Mesenchymal stem cell (in vitro differentiated cells and primary cell): ENCODE data around the gene CHST15.

Experiments used
- DNase-seq: peaks from one replicate; pipeline ENCODE4 v3.0.0-alpha.2; 2013
- H2AFZ ChIP-seq: one replicate; pipeline ENCODE4 v1.6.1; 2013; ENCODE audit warnings: low read depth, mild to moderate bottlenecking, control low read depth, inconsistent platforms, low read length, moderate library complexity
- H2AK5ac ChIP-seq: 2 replicates; pipeline ENCODE4 v1.6.1; 2013; ENCODE audit warnings: low read length, moderate library complexity, mild to moderate bottlenecking, inconsistent platforms; ENCODE audit not compliant: severe bottlenecking
- H2BK120ac ChIP-seq: one replicate; pipeline ENCODE4 v1.6.1; 2013; ENCODE audit warnings: low read depth, mild to moderate bottlenecking, inconsistent platforms, low read length, moderate library complexity
- H2BK12ac ChIP-seq, 2 experiments: one replicate each; pipeline ENCODE4 v1.6.1; 2013; ENCODE audit warnings: inconsistent platforms in 2 of 2, low read length in 2 of 2, mild to moderate bottlenecking in 2 of 2, moderate library complexity in 2 of 2, control low read depth in 1 of 2
- H2BK15ac ChIP-seq: one replicate; pipeline ENCODE4 v1.6.1; 2013; ENCODE audit warnings: mild to moderate bottlenecking, low read depth, inconsistent platforms; ENCODE audit not compliant: poor library complexity, severe bottlenecking
- H2BK5ac ChIP-seq: 2 replicates; pipeline ENCODE4 v1.6.1; 2013; ENCODE audit warnings: low read depth, mild to moderate bottlenecking, low read length, control low read depth, inconsistent platforms; ENCODE audit not compliant: poor library complexity, severe bottlenecking
- H3K14ac ChIP-seq, 2 experiments: one replicate each; pipeline ENCODE4 v1.6.1; 2013; ENCODE audit warnings: inconsistent platforms in 2 of 2, low read length in 2 of 2, control low read depth in 1 of 2, mild to moderate bottlenecking in 1 of 2, moderate library complexity in 1 of 2
- H3K18ac ChIP-seq, 2 experiments: one replicate each; pipeline ENCODE4 v1.6.1; 2013; ENCODE audit warnings: inconsistent platforms in 2 of 2, low read length in 2 of 2, control low read depth in 1 of 2, low read depth in 1 of 2, mild to moderate bottlenecking in 1 of 2
- H3K23ac ChIP-seq, 2 experiments: one replicate each; pipeline ENCODE4 v1.6.1; 2013; ENCODE audit warnings: inconsistent platforms in 2 of 2, low read length in 2 of 2, mild to moderate bottlenecking in 2 of 2, moderate library complexity in 2 of 2, control low read depth in 1 of 2
- H3K27ac ChIP-seq: 2 replicates; pipeline ENCODE4 v1.5.1; 2013; ENCODE audit warnings: mild to moderate bottlenecking, moderate library complexity, low read length, control low read depth, inconsistent platforms; ENCODE audit not compliant: poor library complexity, severe bottlenecking
- H3K27me3 ChIP-seq, 2 experiments: 2 replicates each; pipeline versions ENCODE4 v1.6.1 to v1.7.0; 2013; ENCODE audit warnings: low read length in 2 of 2, mild to moderate bottlenecking in 2 of 2, moderate library complexity in 2 of 2, control low read depth in 1 of 2, inconsistent platforms in 1 of 2; ENCODE audit not compliant: control insufficient read depth in 1 of 2, insufficient read depth in 1 of 2
- H3K36me3 ChIP-seq, 2 experiments: 2 replicates each; pipeline versions ENCODE4 v1.6.1 to v1.7.0; 2013; ENCODE audit warnings: low read length in 2 of 2, control low read depth in 1 of 2, inconsistent platforms in 1 of 2, low read depth in 1 of 2, mild to moderate bottlenecking in 1 of 2; ENCODE audit not compliant: insufficient read depth in 2 of 2, control insufficient read depth in 1 of 2
- H3K4ac ChIP-seq, 2 experiments: one replicate each; pipeline ENCODE4 v1.6.1; 2013; ENCODE audit warnings: inconsistent platforms in 2 of 2, low read length in 2 of 2, mild to moderate bottlenecking in 2 of 2, moderate library complexity in 2 of 2, control low read depth in 1 of 2, low read depth in 1 of 2
- H3K4me1 ChIP-seq: 2 replicates; pipeline ENCODE4 v1.6.1; 2013; ENCODE audit warnings: low read depth, low read length, control low read depth; ENCODE audit not compliant: control insufficient read depth, insufficient read depth
- H3K4me2 ChIP-seq: 2 replicates; pipeline ENCODE4 v1.6.1; 2013; ENCODE audit warnings: low read length, mild to moderate bottlenecking, inconsistent platforms; ENCODE audit not compliant: poor library complexity, severe bottlenecking
- H3K4me3 ChIP-seq, 2 experiments: 2 replicates each; pipeline versions ENCODE4 v1.5.1 to v1.7.0; 2013; ENCODE audit warnings: low read length in 2 of 2, mild to moderate bottlenecking in 2 of 2, control low read depth in 1 of 2, low read depth in 1 of 2; ENCODE audit not compliant: insufficient read depth in 1 of 2
- H3K79me1 ChIP-seq: replicated peaks from 2 replicates; pipeline ENCODE4 v1.6.1; 2013; ENCODE audit warnings: mild to moderate bottlenecking, control low read depth, low read length, inconsistent platforms; ENCODE audit not compliant: poor library complexity, severe bottlenecking
- H3K9ac ChIP-seq: 2 replicates; pipeline ENCODE4 v1.7.0; 2013; ENCODE audit warnings: mild to moderate bottlenecking, low read length, moderate library complexity
- H3K9me3 ChIP-seq: 2 replicates; pipeline ENCODE4 v1.7.0; 2013; ENCODE audit warnings: mild to moderate bottlenecking, low read length; ENCODE audit not compliant: control insufficient read depth
- H4K8ac ChIP-seq: one replicate; pipeline ENCODE4 v1.6.1; 2013; ENCODE audit warnings: inconsistent platforms, mild to moderate bottlenecking, low read length, moderate library complexity
- H4K91ac ChIP-seq: one replicate; pipeline ENCODE4 v1.6.1; 2013; ENCODE audit warnings: mild to moderate bottlenecking, low read length, inconsistent platforms
- WGBS: methylation state at CpG from one replicate; pipeline ENCODE4 v1.1.7; 2013; ENCODE audit warnings: mixed read lengths; 5-methylcytosine and 5-hydroxymethylcytosine counted together

Gene CHST15

DNA sequence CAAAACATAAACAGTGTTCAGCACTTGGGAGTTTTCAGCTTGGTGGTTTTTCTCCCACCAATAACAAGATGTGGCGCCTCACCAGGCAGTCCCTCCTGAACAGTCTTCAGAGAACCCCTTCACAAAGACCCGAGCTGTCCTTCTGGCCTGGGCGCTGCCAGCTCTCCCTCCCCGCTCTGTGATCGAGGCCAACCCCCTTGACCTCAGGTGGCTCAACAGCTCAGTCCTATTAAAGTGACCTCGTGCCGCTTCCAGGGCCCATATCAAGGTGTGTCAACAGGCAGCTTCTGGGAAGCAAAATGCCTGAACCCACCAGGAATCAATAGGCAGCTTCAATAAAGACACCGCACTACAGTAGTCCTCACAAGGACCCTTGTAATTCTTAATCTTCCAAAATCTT is 63.3 kb downstream of the CHST15 start:
- 87% methylated on average over 6 of the region's 8 CpGs for WGBS
- Histone ChIP-seq H2AFZ (no peak overlapping the region), H4K8ac (no peak overlapping the region), H2BK120ac (no peak overlapping the region), H3K23ac (no peak overlapping the region), H3K14ac (no peak overlapping the region), H3K4me3 (no peak overlapping the region), H3K4ac (no peak overlapping the region), H4K91ac (no peak overlapping the region), H3K79me1 (peaks cover 29% of the 10 kb centered on the region), H3K27me3 (no peaks in the 10 kb centered on the region), H3K9ac (no peak overlapping the region), H3K36me3 (peaks cover 14 to 50% of the 10 kb centered on the region in 2 experiments), H3K9me3 (no peaks in the 10 kb centered on the region), H3K4me2 (no peak overlapping the region), H3K18ac (no peak overlapping the region), H3K4me1 (peaks cover 15% of the 10 kb centered on the region), H3K27ac (no peak overlapping the region), H2BK12ac (no peak overlapping the region), H2BK5ac (no peak overlapping the region), H2AK5ac (no peak overlapping the region), H2BK15ac (no peak overlapping the region)
- DNase-seq: no peak

GRCh38 chr10:124029559-124029958 is 63.8 kb downstream of the CHST15 start:
- no peak for DNase-seq
- H4K8ac ChIP-seq: no peak overlapping the region
- no peak overlapping the region for H3K4ac ChIP-seq
- H2BK12ac ChIP-seq: no peak overlapping the region
- H4K91ac ChIP-seq: no peak overlapping the region
- no peak overlapping the region for H3K18ac ChIP-seq
- no peak overlapping the region for H2BK120ac ChIP-seq
- no peak overlapping the region for H3K4me3 ChIP-seq
- H3K4me2 ChIP-seq: no peak overlapping the region
- H3K9ac ChIP-seq: no peak overlapping the region
- H3K23ac ChIP-seq: no peak overlapping the region
- no peaks in the 10 kb centered on the region for H3K27me3 ChIP-seq
- no peak overlapping the region for H2AFZ ChIP-seq
- H3K4me1 ChIP-seq: peaks cover 15% of the 10 kb centered on the region
- no peak overlapping the region for H3K14ac ChIP-seq
- H3K27ac ChIP-seq: no peak overlapping the region
- H3K36me3 ChIP-seq: peaks cover 14 to 50% of the 10 kb centered on the region in 2 experiments
- H3K9me3 ChIP-seq: no peaks in the 10 kb centered on the region
- H2AK5ac ChIP-seq: no peak overlapping the region
- H3K79me1 ChIP-seq: peaks cover 31% of the 10 kb centered on the region
- WGBS: 93% methylated on average over 12 of the region's 12 CpGs
- H2BK15ac ChIP-seq: no peak overlapping the region
- H2BK5ac ChIP-seq: no peak overlapping the region

- Histone ChIP-seq H3K4me1 (peaks cover 15% of the 10 kb centered on the region), H3K36me3 (peaks cover 14 to 46% of the 10 kb centered on the region in 2 experiments), H4K8ac (no peak overlapping the region), H2AFZ (no peak overlapping the region), H2BK5ac (no peak overlapping the region), H3K4me3 (no peak overlapping the region), H3K14ac (no peak overlapping the region), H3K4me2 (no peak overlapping the region), H2BK15ac (no peak overlapping the region), H2AK5ac (no peak overlapping the region), H3K27ac (no peak overlapping the region), H3K79me1 (peaks cover 34% of the 10 kb centered on the region), H2BK12ac (no peak overlapping the region), H3K23ac (no peak overlapping the region), H3K27me3 (no peaks in the 10 kb centered on the region), H3K18ac (no peak overlapping the region), H2BK120ac (no peak overlapping the region), H3K9me3 (no peaks in the 10 kb centered on the region), H3K9ac (no peak overlapping the region), H3K4ac (no peak overlapping the region), H4K91ac (no peak overlapping the region)
- WGBS: 86% methylated on average over 12 of the region's 14 CpGs
- DNase-seq: no peak
Observed at GRCh38 chr10:124028700-124029480, 64.5 kb downstream of the CHST15 start.

- DNase-seq: no peak
- Histone ChIP-seq H2BK15ac (no peak overlapping the region), H3K14ac (no peak overlapping the region), H3K4me2 (no peak overlapping the region), H3K36me3 (peaks cover 14 to 43% of the 10 kb centered on the region in 2 experiments), H3K9me3 (no peaks in the 10 kb centered on the region), H3K18ac (no peak overlapping the region), H3K27me3 (no peaks in the 10 kb centered on the region), H3K79me1 (peaks cover 37% of the 10 kb centered on the region), H3K4me3 (no peak overlapping the region), H3K4ac (no peak overlapping the region), H4K91ac (no peak overlapping the region), H3K9ac (no peak overlapping the region), H2BK120ac (no peak overlapping the region), H2AK5ac (no peak overlapping the region), H4K8ac (no peak overlapping the region), H3K27ac (no peak overlapping the region), H2AFZ (no peak overlapping the region), H2BK12ac (no peak overlapping the region), H3K4me1 (peaks cover 7% of the 10 kb centered on the region), H3K23ac (no peak overlapping the region), H2BK5ac (no peak overlapping the region)
- 91% methylated on average over 6 of the region's 9 CpGs for WGBS
Observed at GRCh38 chr10:124027651-124028050, 65.7 kb downstream of the CHST15 start.
